ENCODE data around the gene KIF12. TPM values are rescaled to one million over a fixed set of nuclear protein-coding genes. Genes with fewer than 3 reads are reported as not detected.

KIF12 gene
- total and polyA plus RNA-seq, 2 donors (not counting 3 experiments of a cell fraction or from before 2014, with no cell fraction given): 0.46 to 0.97 TPM

DNA sequence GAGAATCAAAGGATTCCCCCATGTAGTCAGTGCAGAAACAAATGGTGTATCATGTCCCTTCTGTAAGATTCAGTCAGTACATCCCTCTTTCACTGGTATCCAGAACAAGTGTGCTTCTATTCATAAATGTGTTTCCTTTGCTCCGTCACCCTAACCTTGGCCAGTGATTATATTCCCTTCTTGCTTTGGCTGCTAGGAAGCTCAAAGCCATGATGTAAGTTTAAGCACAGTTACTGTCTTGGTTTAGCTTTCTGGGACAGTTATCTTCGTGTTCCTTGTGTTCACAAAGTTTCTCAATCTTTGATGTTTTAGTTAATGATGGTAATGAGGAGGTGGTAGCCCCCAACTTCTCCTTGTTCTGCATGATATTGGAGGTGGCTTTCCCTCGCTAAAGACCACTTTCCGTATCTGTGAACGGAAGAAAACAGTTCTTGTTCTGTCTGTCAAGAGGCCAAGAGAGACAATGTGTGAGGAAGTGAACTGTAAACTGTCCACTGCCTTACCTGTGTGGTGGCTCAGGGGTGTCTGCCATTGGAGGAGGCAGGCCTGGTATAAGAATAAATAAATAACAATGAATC is 18.8 kb downstream of the KIF12 start:
- no peak overlapping the region for H3K27ac ChIP-seq (ENCODE audit: insufficient read depth, low read depth, low read length)
- peak; percentile 50 for FAIRE-seq
- peaks cover 3 to 16% of the 10 kb centered on the region in 2 experiments for H3K27me3 ChIP-seq (ENCODE audit: control insufficient read depth in 2 of 2, insufficient read depth in 2 of 2, low read length in 2 of 2)
- H4K20me1 ChIP-seq (replicated peaks; ENCODE audit: control insufficient read depth, extremely low read depth, insufficient read depth, low read length): no peaks in the 10 kb centered on the region
- H3K4me2 ChIP-seq (ENCODE audit: insufficient read depth, low read length): no peak overlapping the region
- H3K79me2 ChIP-seq (ENCODE audit: control insufficient read depth, insufficient read depth, low read length): no peaks in the 10 kb centered on the region
- H3K9me3 ChIP-seq (replicated peaks; ENCODE audit: control insufficient read depth, insufficient read depth, low read length): no peaks in the 10 kb centered on the region
- no peaks in the 10 kb centered on the region for H3K36me3 ChIP-seq (ENCODE audit: control insufficient read depth in 2 of 2, extremely low read depth in 1 of 2, insufficient read depth in 2 of 2, low read length in 2 of 2)
- intact Hi-C loops (cut with micrococcal nuclease) (no loop called here), dilution Hi-C loops (cut with MboI; ENCODE audit: extremely low pct_ligation_motif_present, low sequenced_read_pairs) (loop anchor here (25.0 kb wide), 1 partner anchor 207 kb away; no protein-coding TSS in a partner anchor)
- no peaks in the 10 kb centered on the region for H3K9me1 ChIP-seq (replicated peaks; ENCODE audit: control insufficient read depth, extremely low read depth, insufficient read depth, low read length)
- H3K4me3 ChIP-seq (replicated peaks in 1 of 3; ENCODE audit: insufficient read depth in 1 of 3, low read depth in 1 of 3, low read length in 3 of 3): no peak overlapping the region
- POLR2A ChIA-PET: no interaction called here
- H3K4me1 ChIP-seq (ENCODE audit: control insufficient read depth, extremely low read depth, insufficient read depth, low read length): no peaks in the 10 kb centered on the region
- TF ChIP-seq EZH2 (IDR thresholded peaks at IDR 0.05; ENCODE audit: borderline replicate concordance, low read depth, low read length, severe bottlenecking) (no peak), GATA2 (IDR thresholded peaks at IDR 0.05; ENCODE audit: insufficient read depth, insufficient read length, low read depth, low read length) (no peak), MYC (IDR thresholded peaks at IDR 0.05; ENCODE audit: low read depth, low read length) (no peak), POLR2A (IDR thresholded peaks at IDR 0.05; ENCODE audit: low read depth, low read length) (no peak), FOS (IDR thresholded peaks at IDR 0.05; ENCODE audit: borderline replicate concordance, insufficient read depth, low read length) (no peak), POLR2AphosphoS5 (IDR thresholded peaks at IDR 0.05; ENCODE audit: insufficient read depth, low read depth, low read length) (no peak), CTCF (IDR thresholded peaks at IDR 0.05; ENCODE audit: extremely low read depth in 1 of 2, insufficient read depth in 1 of 2, low read depth in 1 of 2, low read length in 2 of 2) (no peak), JUN (IDR thresholded peaks at IDR 0.05; ENCODE audit: borderline replicate concordance, insufficient read depth, insufficient read length, low read depth) (no peak)
- H2AFZ ChIP-seq (ENCODE audit: low read depth, low read length): no peak overlapping the region
- H3K9ac ChIP-seq (replicated peaks; ENCODE audit: extremely low read depth, insufficient read depth, low read length): no peak overlapping the region
- no TSS peak for BruUV-seq (replicated peaks)
- CTCF ChIA-PET: interaction anchor here (1.0 to 3.8 kb wide), 3 partner anchors 24 to 211 kb away, joined by 3 to 15 read pairs (median 4); no protein-coding TSS in a partner anchor
- no peak for DNase-seq (ENCODE audit: low read depth, low spot score)
